HFFc6 (cell line): ENCODE data around the gene CCDC180. TPM values are rescaled to one million over a fixed set of nuclear protein-coding genes. Genes with fewer than 3 reads are reported as not detected.
A peak's percentile ranks its signal among the peaks of the same experiment; 100 is the strongest.

Experiments used
- DNase-seq: peaks from one replicate; pipeline ENCODE4 v3.0.0-alpha.2; 2018
- H3K27ac Mint-ChIP-seq: 2 replicates; pipeline ENCODE4 v1.8.0; 2020; ENCODE audit warnings: mild to moderate bottlenecking, mixed read lengths
- H3K27me3 Mint-ChIP-seq: 2 replicates; pipeline ENCODE4 v1.8.0; 2021; ENCODE audit warnings: mild to moderate bottlenecking, moderate library complexity, mixed read lengths; ENCODE audit not compliant: insufficient read depth
- H3K36me3 Mint-ChIP-seq: 2 replicates; pipeline ENCODE4 v1.8.0; 2021; ENCODE audit warnings: low read depth, mixed read lengths
- H3K4me1 Mint-ChIP-seq: 2 replicates; pipeline ENCODE4 v1.8.0; 2020; ENCODE audit warnings: low read depth, mixed read lengths
- H3K4me3 Mint-ChIP-seq: 2 replicates; pipeline ENCODE4 v1.8.0; 2020; ENCODE audit warnings: mild to moderate bottlenecking, moderate library complexity, mixed read lengths
- H3K9me3 Mint-ChIP-seq: 2 replicates; pipeline ENCODE4 v1.8.0; 2020; ENCODE audit warnings: mild to moderate bottlenecking, mixed read lengths
- total RNA-seq, 6 experiments: library from RNA; stranded (reverse); fragmentation: NEBNext Ultra II Directional; extraction: Animal tissue kit (Norgen Biotek cat#: 25700); gene quantifications; 2 replicates in 1 of 6; 3 replicates in 5 of 6; pipeline ENCODE4 v1.2.3, GENCODE V29; 2021
- TF ChIP-seq, protein P1 (sequence below): fragments of 200-600 bp; sonication (generic); IDR thresholded peaks from 2 replicates; pipeline ENCODE4 v1.5.0; 2021; ENCODE audit warnings: antibody characterized with exemption, mild to moderate bottlenecking

The CCDC180 gene
- total RNA-seq, 6 experiments from 2014 or later = 0.71 to 1.8 (median 1.2) TPM

DNA sequence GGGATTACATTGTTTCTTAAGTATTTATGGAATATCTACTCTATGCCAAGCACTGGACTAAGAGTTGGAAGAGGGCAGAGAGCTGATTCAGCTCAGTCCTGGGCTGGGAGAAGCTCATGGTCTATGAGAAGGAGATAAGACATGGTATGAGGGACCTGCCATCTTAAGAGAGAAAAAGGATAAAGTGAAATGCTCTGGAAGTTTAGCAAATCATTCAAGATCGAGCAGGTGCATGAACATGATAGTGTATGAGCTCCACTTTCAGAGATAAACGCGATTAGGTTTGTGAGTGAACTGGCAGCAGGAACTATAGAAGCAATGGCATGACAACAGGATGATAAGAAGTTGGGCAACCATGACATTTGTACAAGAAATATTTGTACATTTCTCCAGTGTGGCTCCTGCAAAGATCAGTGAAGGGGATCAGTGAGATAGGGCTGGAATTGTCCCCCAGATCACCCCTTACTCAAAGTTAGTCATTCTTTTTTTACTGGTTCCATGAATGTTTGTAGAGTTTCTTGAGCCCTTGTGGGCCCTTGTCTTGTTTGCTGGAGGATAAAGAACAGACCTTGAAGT lies 26.6 kb upstream of the CCDC180 start:
- TF ChIP-seq, protein P1, sequence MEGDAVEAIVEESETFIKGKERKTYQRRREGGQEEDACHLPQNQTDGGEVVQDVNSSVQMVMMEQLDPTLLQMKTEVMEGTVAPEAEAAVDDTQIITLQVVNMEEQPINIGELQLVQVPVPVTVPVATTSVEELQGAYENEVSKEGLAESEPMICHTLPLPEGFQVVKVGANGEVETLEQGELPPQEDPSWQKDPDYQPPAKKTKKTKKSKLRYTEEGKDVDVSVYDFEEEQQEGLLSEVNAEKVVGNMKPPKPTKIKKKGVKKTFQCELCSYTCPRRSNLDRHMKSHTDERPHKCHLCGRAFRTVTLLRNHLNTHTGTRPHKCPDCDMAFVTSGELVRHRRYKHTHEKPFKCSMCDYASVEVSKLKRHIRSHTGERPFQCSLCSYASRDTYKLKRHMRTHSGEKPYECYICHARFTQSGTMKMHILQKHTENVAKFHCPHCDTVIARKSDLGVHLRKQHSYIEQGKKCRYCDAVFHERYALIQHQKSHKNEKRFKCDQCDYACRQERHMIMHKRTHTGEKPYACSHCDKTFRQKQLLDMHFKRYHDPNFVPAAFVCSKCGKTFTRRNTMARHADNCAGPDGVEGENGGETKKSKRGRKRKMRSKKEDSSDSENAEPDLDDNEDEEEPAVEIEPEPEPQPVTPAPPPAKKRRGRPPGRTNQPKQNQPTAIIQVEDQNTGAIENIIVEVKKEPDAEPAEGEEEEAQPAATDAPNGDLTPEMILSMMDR = no peak
- Mint-ChIP-seq H3K9me3 (peaks cover 8% of the 10 kb centered on the region; the same call in 1 of the 2 replicates), H3K36me3 (peaks cover 41% of the 10 kb centered on the region), H3K27me3 (no peaks in the 10 kb centered on the region), H3K4me3 (no peak overlapping the region), H3K4me1 (no peaks in the 10 kb centered on the region), H3K27ac (no peak overlapping the region)
- no peak for DNase-seq

DNA sequence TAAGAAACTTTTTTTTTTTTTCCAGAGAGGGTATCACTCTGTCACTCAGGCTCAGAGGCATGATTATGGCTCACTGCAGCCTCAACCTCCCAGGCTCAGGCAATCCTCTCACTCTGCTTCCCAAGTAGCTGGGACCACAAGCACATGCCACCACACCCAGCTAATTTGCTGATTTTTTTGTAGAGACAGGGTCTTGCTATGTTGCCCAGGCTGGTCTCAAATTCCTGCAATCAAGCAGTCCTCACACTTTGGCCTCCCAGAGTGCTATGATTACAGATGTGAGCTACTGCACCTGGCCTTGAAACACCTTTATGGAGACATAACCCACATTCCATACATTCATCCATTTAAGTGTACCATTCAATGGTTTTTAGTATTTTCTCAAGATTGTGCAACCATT lies 23.7 kb upstream of the CCDC180 start:
- TF ChIP-seq, protein P1 = no peak
- DNase-seq = no peak
- no peaks in the 10 kb centered on the region for H3K4me1 Mint-ChIP-seq
- H3K36me3 Mint-ChIP-seq = peaks cover 44% of the 10 kb centered on the region
- peaks cover 8% of the 10 kb centered on the region; the same call in 1 of the 2 replicates for H3K9me3 Mint-ChIP-seq
- H3K27ac Mint-ChIP-seq = no peak overlapping the region
- no peaks in the 10 kb centered on the region; the same call in 1 of the 2 replicates for H3K27me3 Mint-ChIP-seq
- H3K4me3 Mint-ChIP-seq = no peak overlapping the region

DNA sequence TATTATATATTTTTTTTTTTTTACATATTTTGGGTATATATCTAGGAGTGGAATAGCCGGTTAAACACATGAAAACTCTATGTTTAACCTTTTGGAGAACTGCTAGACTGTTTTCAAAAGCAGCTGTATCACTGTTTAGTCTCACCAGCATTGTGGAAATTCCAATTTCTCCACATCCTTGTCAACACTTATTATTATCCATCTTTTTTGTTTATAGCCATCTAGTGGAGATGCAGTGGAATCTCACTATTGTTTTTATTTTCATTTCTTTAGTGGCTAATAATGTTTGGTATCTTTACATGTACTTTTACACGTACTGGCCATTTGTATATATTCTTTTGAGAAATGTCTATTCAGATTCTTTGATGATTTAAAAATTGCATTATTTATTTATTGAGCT lies 22.7 kb upstream of the CCDC180 start:
- TF ChIP-seq, protein P1 = peak; percentile 52
- H3K9me3 Mint-ChIP-seq = peaks cover 8% of the 10 kb centered on the region; the same call in 1 of the 2 replicates
- no peak overlapping the region for H3K4me3 Mint-ChIP-seq
- H3K27me3 Mint-ChIP-seq = no peaks in the 10 kb centered on the region; the same call in 1 of the 2 replicates
- no peak overlapping the region for H3K27ac Mint-ChIP-seq
- H3K36me3 Mint-ChIP-seq = peaks cover 44% of the 10 kb centered on the region
- no peaks in the 10 kb centered on the region for H3K4me1 Mint-ChIP-seq
- DNase-seq = no peak

DNA sequence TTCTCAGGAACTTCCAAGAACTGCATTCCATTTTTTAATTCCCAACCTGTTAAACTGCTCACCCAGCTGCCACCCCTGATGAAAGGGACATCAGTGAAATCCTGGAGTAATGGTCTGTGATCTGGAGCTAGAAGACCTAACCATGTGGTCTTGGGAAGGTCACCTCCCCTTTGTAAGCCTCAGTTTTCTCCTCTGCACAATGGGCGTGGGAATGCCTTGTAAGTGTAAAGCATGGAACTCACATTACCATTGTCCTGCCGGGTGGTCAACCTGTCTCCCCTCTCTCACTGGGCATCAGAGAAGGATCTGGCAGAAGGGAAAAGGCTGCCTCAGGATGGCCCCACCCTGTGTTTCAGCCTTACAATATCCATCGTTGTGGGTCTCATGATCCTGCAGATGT lies 15.3 kb upstream of the CCDC180 start:
- TF ChIP-seq, protein P1 = no peak
- DNase-seq = no peak
- H3K9me3 Mint-ChIP-seq = no peaks in the 10 kb centered on the region
- peaks cover 9% of the 10 kb centered on the region for H3K36me3 Mint-ChIP-seq
- no peaks in the 10 kb centered on the region; the same call in 1 of the 2 replicates for H3K27me3 Mint-ChIP-seq
- H3K27ac Mint-ChIP-seq = no peak overlapping the region
- H3K4me3 Mint-ChIP-seq = no peak overlapping the region
- H3K4me1 Mint-ChIP-seq = peaks cover 8% of the 10 kb centered on the region

DNA sequence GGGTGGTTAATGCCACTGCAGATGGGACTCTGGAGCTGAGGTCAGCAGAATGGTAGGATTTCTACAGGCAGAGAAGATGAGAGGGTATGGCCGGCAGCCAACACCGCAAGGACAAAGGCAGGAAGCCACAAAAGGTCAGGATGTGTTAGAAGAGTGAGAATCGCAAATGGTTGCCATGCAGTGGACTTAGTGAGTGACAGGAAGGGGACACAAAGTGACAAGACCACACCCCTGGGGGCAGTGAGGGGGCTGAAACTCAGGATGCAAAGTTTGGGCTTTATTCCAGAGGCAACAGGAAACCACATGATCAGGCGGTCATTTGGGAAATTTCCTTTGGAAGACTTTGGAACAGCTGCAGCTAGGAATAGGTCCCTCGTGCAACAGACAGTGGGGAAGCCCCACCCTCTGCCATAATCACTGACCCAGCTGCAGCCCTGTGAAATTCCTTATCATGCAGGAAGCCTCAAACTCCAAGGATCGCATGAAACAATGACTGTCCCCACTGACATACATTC lies 14.2 kb upstream of the CCDC180 start:
- TF ChIP-seq, protein P1 = no peak
- H3K4me1 Mint-ChIP-seq = peaks cover 8% of the 10 kb centered on the region
- no peak overlapping the region for H3K4me3 Mint-ChIP-seq
- no peak overlapping the region for H3K27ac Mint-ChIP-seq
- H3K27me3 Mint-ChIP-seq = no peaks in the 10 kb centered on the region; the same call in 1 of the 2 replicates
- H3K9me3 Mint-ChIP-seq = no peaks in the 10 kb centered on the region; the same call in 1 of the 2 replicates
- H3K36me3 Mint-ChIP-seq = peaks cover 6% of the 10 kb centered on the region
- DNase-seq = peak; percentile 7
